B cell (primary cell): ENCODE measurements around the gene NRDE2. TPM values are rescaled to one million over a fixed set of nuclear protein-coding genes. Genes with fewer than 3 reads are reported as not detected.

ENCODE experiments used
- ATAC-seq: fragments of 200-7000 bp; cut with Tn5 transposase; one replicate; pipeline ENCODE4 v1.10.0; 2021; ENCODE audit warnings: low read depth, mild to moderate bottlenecking, moderate number of reproducible peaks, moderate library complexity
- CTCF ChIA-PET: fragments of 350-600 bp; sonication (Branson Sonifier 250); formaldehyde crosslinking; loops from one replicate; lab custom pipeline; 2021; ENCODE audit warnings: antibody characterized with exemption, inconsistent platforms; lab: Charles Lee
- POLR2A ChIA-PET: fragments of 350-600 bp; sonication (Branson Sonifier 250); formaldehyde crosslinking; loops from one replicate; lab custom pipeline; 2021; ENCODE audit warnings: antibody characterized with exemption; lab: Charles Lee
- DNase-seq: peaks from one replicate; pipeline ENCODE4 v3.0.0; 2013
- H2AFZ ChIP-seq: 2 replicates; pipeline ENCODE4 v1.6.1; 2012; ENCODE audit warnings: mild to moderate bottlenecking, low read depth, low read length; ENCODE audit not compliant: insufficient read depth, poor library complexity, severe bottlenecking
- H3K27ac ChIP-seq, 2 donors: 1 replicate in 1 of 2; 2 replicates in 1 of 2; pipeline ENCODE4 v1.5.1; 2012 to 2013; ENCODE audit warnings: low read length in 2 of 2, mild to moderate bottlenecking in 2 of 2, moderate library complexity in 1 of 2
- H3K27me3 ChIP-seq, 4 experiments: fragments of 200-600 bp in 1 of 4; sonication (generic) in 1 of 4; replicated peaks in 1 of 4; 1 replicate in 2 of 4; 2 replicates in 2 of 4; pipeline versions ENCODE4 v1.6.1 to v1.7.0; 2013 to 2016; ENCODE audit warnings: low read length in 3 of 4, mild to moderate bottlenecking in 2 of 4, mixed read lengths in 1 of 4, moderate library complexity in 1 of 4; ENCODE audit not compliant: insufficient read depth in 4 of 4, control insufficient read depth in 3 of 4; ENCODE audit errors: control extremely low read depth in 1 of 4
- H3K36me3 ChIP-seq, 2 experiments: replicated peaks in 1 of 2; 1 replicate in 1 of 2; 2 replicates in 1 of 2; pipeline versions ENCODE4 v1.6.1 to v1.7.1; 2013; ENCODE audit warnings: low read length in 1 of 2; ENCODE audit not compliant: insufficient read depth in 2 of 2, control insufficient read depth in 1 of 2; ENCODE audit errors: control extremely low read depth in 1 of 2, extremely low read depth in 1 of 2
- H3K4me1 ChIP-seq, 2 donors: fragments of 200-600 bp in 1 of 2; sonication (generic) in 1 of 2; 1 replicate in 1 of 2; 2 replicates in 1 of 2; pipeline versions ENCODE4 v1.5.1 to v1.6.1; 2013 to 2017; ENCODE audit warnings: low read length in 2 of 2; ENCODE audit not compliant: control insufficient read depth in 2 of 2, insufficient read depth in 2 of 2
- H3K4me2 ChIP-seq: replicated peaks from 2 replicates; pipeline ENCODE3; 2012; ENCODE audit warnings: mild to moderate bottlenecking, low read depth, low read length; ENCODE audit not compliant: poor library complexity, severe bottlenecking
- H3K4me3 ChIP-seq, 5 experiments: fragments of 200-600 bp in 1 of 5; sonication (generic) in 1 of 5; 1 replicate in 3 of 5; 2 replicates in 2 of 5; pipeline versions ENCODE4 v1.5.1 to v1.7.0; 2011 to 2016; ENCODE audit warnings: low read length in 4 of 5, mild to moderate bottlenecking in 4 of 5, low read depth in 2 of 5, control low read depth in 1 of 5, moderate library complexity in 1 of 5; ENCODE audit not compliant: insufficient read depth in 1 of 5; ENCODE audit errors: control extremely low read depth in 1 of 5, extremely low read depth in 1 of 5
- H3K79me2 ChIP-seq: fragments of 200-600 bp; sonication (generic); one replicate; pipeline ENCODE4 v1.6.0; 2016; ENCODE audit warnings: low read length; ENCODE audit not compliant: control insufficient read depth, insufficient read depth
- H3K9ac ChIP-seq: fragments of 200-600 bp; sonication (generic); 2 replicates; pipeline ENCODE4 v1.6.1; 2017; ENCODE audit warnings: mild to moderate bottlenecking, low read length, moderate library complexity
- H3K9me3 ChIP-seq, 3 donors: one replicate each; pipeline versions ENCODE4 v1.6.1 to v1.7.1; 2013; ENCODE audit warnings: low read length in 2 of 3; ENCODE audit not compliant: control insufficient read depth in 2 of 3, insufficient read depth in 1 of 3; ENCODE audit errors: control extremely low read depth in 1 of 3
- H4K20me1 ChIP-seq: 2 replicates; pipeline ENCODE4 v1.6.0; 2012; ENCODE audit warnings: mild to moderate bottlenecking, low read length; ENCODE audit not compliant: insufficient read depth, control insufficient read depth, poor library complexity, severe bottlenecking
- H3K27ac Mint-ChIP-seq: one replicate; pipeline ENCODE4 v1.8.0; 2021; ENCODE audit warnings: mixed read lengths
- H3K27me3 Mint-ChIP-seq: one replicate; pipeline ENCODE4 v1.8.0; 2021; ENCODE audit warnings: mixed read lengths
- H3K4me1 Mint-ChIP-seq: one replicate; pipeline ENCODE4 v1.8.0; 2021; ENCODE audit warnings: mixed read lengths
- H3K4me3 Mint-ChIP-seq: one replicate; pipeline ENCODE4 v1.8.0; 2021; ENCODE audit warnings: mixed read lengths
- H3K9me3 Mint-ChIP-seq: one replicate; pipeline ENCODE4 v1.8.0; 2022; ENCODE audit warnings: mixed read lengths; ENCODE audit not compliant: insufficient read depth
- EZH2 ChIP-seq: IDR thresholded peaks from 2 replicates; pipeline ENCODE4 v1.6.1; 2012; ENCODE audit warnings: borderline replicate concordance, low read depth, mild to moderate bottlenecking, moderate library complexity, low read length; ENCODE audit not compliant: insufficient read depth, poor library complexity, severe bottlenecking
- WGBS: methylation state at CpG from one replicate; pipeline ENCODE4 v1.1.5; 2013; ENCODE audit warnings: missing lambda C conversion rate; ENCODE audit not compliant: insufficient coverage; 5-methylcytosine and 5-hydroxymethylcytosine counted together
- intact Hi-C: fragments of 100-400 bp; cut with micrococcal nuclease; formaldehyde crosslinking; loops from one replicate; pipeline ENCODE4 v1.10.0; 2022
- polyA plus RNA-seq: library from polyadenylated mRNA; depleted of rRNA; stranded (reverse); fragments of >200 nt; gene quantifications from 2 replicates; pipeline ENCODE4 v1.2.3, GENCODE V29; 2012
- total RNA-seq, 2 donors: library from RNA; stranded (reverse); fragments of 120-200 nt in 1 of 2; gene quantifications; 1 replicate in 1 of 2; 2 replicates in 1 of 2; pipeline versions ENCODE4 v1.2.3 to v1.2.4, GENCODE V29; 2013 to 2022
- TF ChIP-seq, protein P1 (sequence below): fragments of 200-600 bp; IDR thresholded peaks from one replicate; pipeline ENCODE4 v1.8.0; 2022; ENCODE audit warnings: antibody characterized with exemption, mild to moderate bottlenecking

The NRDE2 gene
- total and polyA plus RNA-seq, 2 donors (not counting 1 experiment from before 2014, with no cell fraction given), result 5.3 to 35.8 TPM

- H3K4me1 Mint-ChIP-seq, result no peaks in the 10 kb centered on the region
- Histone ChIP-seq H4K20me1 (no peaks in the 10 kb centered on the region), H3K4me2 (no peak overlapping the region), H3K27ac (no peak overlapping the region), H3K9ac (no peak overlapping the region), H3K4me3 (no peak overlapping the region), H3K79me2 (no peaks in the 10 kb centered on the region), H2AFZ (no peak overlapping the region), H3K27me3 (peaks cover 0 to 3% (median 2%) of the 10 kb centered on the region in 4 experiments), H3K4me1 (no peaks in the 10 kb centered on the region), H3K36me3 (no peaks in the 10 kb centered on the region), H3K9me3 (no peaks in the 10 kb centered on the region)
- intact Hi-C loops, result no loop called here
- no peak overlapping the region for H3K4me3 Mint-ChIP-seq
- ChIA-PET CTCF (no interaction called here), POLR2A (no interaction called here)
- 95% methylated on average over 3 of the region's 10 CpGs for WGBS
- no peaks in the 10 kb centered on the region for H3K9me3 Mint-ChIP-seq
- no peak overlapping the region for H3K27ac Mint-ChIP-seq
- no peak for TF ChIP-seq EZH2
- TF ChIP-seq, protein P1, sequence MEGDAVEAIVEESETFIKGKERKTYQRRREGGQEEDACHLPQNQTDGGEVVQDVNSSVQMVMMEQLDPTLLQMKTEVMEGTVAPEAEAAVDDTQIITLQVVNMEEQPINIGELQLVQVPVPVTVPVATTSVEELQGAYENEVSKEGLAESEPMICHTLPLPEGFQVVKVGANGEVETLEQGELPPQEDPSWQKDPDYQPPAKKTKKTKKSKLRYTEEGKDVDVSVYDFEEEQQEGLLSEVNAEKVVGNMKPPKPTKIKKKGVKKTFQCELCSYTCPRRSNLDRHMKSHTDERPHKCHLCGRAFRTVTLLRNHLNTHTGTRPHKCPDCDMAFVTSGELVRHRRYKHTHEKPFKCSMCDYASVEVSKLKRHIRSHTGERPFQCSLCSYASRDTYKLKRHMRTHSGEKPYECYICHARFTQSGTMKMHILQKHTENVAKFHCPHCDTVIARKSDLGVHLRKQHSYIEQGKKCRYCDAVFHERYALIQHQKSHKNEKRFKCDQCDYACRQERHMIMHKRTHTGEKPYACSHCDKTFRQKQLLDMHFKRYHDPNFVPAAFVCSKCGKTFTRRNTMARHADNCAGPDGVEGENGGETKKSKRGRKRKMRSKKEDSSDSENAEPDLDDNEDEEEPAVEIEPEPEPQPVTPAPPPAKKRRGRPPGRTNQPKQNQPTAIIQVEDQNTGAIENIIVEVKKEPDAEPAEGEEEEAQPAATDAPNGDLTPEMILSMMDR, result no peak
- DNase-seq (no peak), ATAC-seq (no peak)
- H3K27me3 Mint-ChIP-seq, result peaks cover 17% of the 10 kb centered on the region
Measured at GRCh38 chr14:90344331-90345238, 12.8 kb upstream of the NRDE2 start.

GRCh38 chr14:90342327-90342726 lies 10.6 kb upstream of the NRDE2 start:
- H3K4me3 ChIP-seq, result no peak overlapping the region
- H3K4me2 ChIP-seq, result no peak overlapping the region
- TF ChIP-seq, protein P1, result no peak
- TF ChIP-seq EZH2, result no peak
- no peaks in the 10 kb centered on the region for H3K9me3 ChIP-seq
- H3K27ac ChIP-seq, result no peak overlapping the region
- Mint-ChIP-seq H3K4me3 (no peak overlapping the region), H3K4me1 (no peaks in the 10 kb centered on the region), H3K9me3 (no peaks in the 10 kb centered on the region), H3K27me3 (peaks cover 26% of the 10 kb centered on the region), H3K27ac (no peak overlapping the region)
- H4K20me1 ChIP-seq, result no peaks in the 10 kb centered on the region
- no peaks in the 10 kb centered on the region for H3K4me1 ChIP-seq
- ChIA-PET POLR2A (no interaction called here), CTCF (no interaction called here)
- ATAC-seq (no peak), DNase-seq (no peak)
- H3K79me2 ChIP-seq, result no peaks in the 10 kb centered on the region
- H3K27me3 ChIP-seq, result peaks cover 0 to 10% (median 5%) of the 10 kb centered on the region in 4 experiments
- intact Hi-C loops, result no loop called here
- WGBS, result 48% methylated on average over 2 of the region's 4 CpGs
- H2AFZ ChIP-seq, result no peak overlapping the region
- no peaks in the 10 kb centered on the region for H3K36me3 ChIP-seq
- H3K9ac ChIP-seq, result no peak overlapping the region
